IgD-negative memory B cell (primary cell): ENCODE measurements around the gene GRAMD1B. TPM values are rescaled to one million over a fixed set of nuclear protein-coding genes. Genes with fewer than 3 reads are reported as not detected.
A peak's percentile ranks its signal among the peaks of the same experiment; 100 is the strongest.

Experiments used
- H3K27ac Mint-ChIP-seq, 3 donors: one replicate each; pipeline ENCODE4 v1.8.0; 2020 to 2022; ENCODE audit warnings: mild to moderate bottlenecking in 3 of 3, mixed read lengths in 3 of 3, moderate library complexity in 1 of 3
- H3K27me3 Mint-ChIP-seq: one replicate; pipeline ENCODE4 v1.8.0; 2021; ENCODE audit warnings: mixed read lengths
- H3K36me3 Mint-ChIP-seq: one replicate; pipeline ENCODE4 v1.8.0; 2020; ENCODE audit warnings: mild to moderate bottlenecking, mixed read lengths
- H3K4me1 Mint-ChIP-seq, 3 donors: one replicate each; pipeline ENCODE4 v1.8.0; 2020 to 2022; ENCODE audit warnings: mixed read lengths in 3 of 3, mild to moderate bottlenecking in 1 of 3
- H3K4me3 Mint-ChIP-seq, 4 donors: one replicate each; pipeline ENCODE4 v1.8.0; 2020 to 2022; ENCODE audit warnings: mild to moderate bottlenecking in 4 of 4, mixed read lengths in 4 of 4, moderate library complexity in 3 of 4
- H3K9me3 Mint-ChIP-seq, 3 donors: one replicate each; pipeline ENCODE4 v1.8.0; 2020 to 2021; ENCODE audit warnings: mixed read lengths in 3 of 3, mild to moderate bottlenecking in 1 of 3
- polyA plus RNA-seq: library from polyadenylated mRNA; unstranded; fragments of 300-500 nt; fragmentation: Illumina TruSeq; gene quantifications from one replicate; pipeline ENCODE4 v1.2.3, GENCODE V29; 2021

Gene GRAMD1B
- polyA plus RNA-seq, 1 donor from 2014 or later: not detected

GRCh38 chr11:123472236-123472935 lies 42.3 kb downstream of the GRAMD1B start:
- Mint-ChIP-seq H3K9me3 (no peaks in the 10 kb centered on the region), H3K4me1 (peaks cover 0 to 2% (median 0%) of the 10 kb centered on the region in 3 donors), H3K27ac (no peak overlapping the region), H3K4me3 (no peak overlapping the region), H3K36me3 (no peaks in the 10 kb centered on the region), H3K27me3 (peaks cover 3% of the 10 kb centered on the region)

DNA sequence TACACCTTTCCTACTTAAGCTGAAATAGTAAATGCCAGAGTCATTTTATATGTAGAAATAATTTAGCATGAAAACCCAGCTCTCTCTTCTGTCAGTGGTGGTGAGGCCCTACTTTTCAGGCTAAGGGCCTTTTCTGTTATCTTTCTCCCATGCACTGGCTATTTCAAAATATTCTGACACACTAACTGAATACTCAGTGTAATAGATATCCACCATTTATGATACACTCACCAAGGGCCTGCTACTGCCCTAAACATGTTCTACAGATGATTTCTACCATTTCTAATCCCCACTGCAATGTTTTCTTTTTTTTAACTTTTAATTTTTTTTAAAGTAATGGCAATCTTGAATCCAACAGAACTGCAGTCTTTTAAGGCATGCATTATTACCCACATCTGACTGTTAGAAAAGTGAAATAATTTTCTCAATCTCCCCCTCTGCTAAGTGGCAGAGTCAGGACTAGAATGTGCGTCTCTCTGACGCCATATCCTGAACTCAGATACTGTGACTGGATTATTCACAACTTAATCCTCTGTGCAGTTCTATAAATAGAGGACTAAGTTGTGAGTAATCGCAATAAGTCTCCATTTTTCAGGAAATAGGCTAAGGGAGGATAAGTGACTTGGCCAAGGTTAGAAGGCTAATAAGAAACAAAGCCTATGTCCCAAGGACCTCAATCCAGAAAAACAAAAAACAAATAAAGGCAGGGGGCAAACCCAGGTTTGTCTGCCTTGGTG lies 44.0 kb downstream of the GRAMD1B start:
- Mint-ChIP-seq H3K36me3 (no peaks in the 10 kb centered on the region), H3K27ac (no peak overlapping the region), H3K4me3 (no peak overlapping the region), H3K9me3 (no peaks in the 10 kb centered on the region), H3K4me1 (peaks cover 6 to 13% (median 10%) of the 10 kb centered on the region in 3 donors), H3K27me3 (peaks cover 13% of the 10 kb centered on the region)

- Mint-ChIP-seq H3K4me3 (no peak overlapping the region), H3K27ac (no peak overlapping the region), H3K9me3 (no peaks in the 10 kb centered on the region), H3K27me3 (peaks cover 14% of the 10 kb centered on the region), H3K36me3 (no peaks in the 10 kb centered on the region), H3K4me1 (peaks cover 8 to 15% (median 13%) of the 10 kb centered on the region in 3 donors)
Observed at GRCh38 chr11:123474994-123475393, 44.9 kb downstream of the GRAMD1B start.

GRCh38 chr11:123475469-123475868 lies 45.4 kb downstream of the GRAMD1B start:
- Mint-ChIP-seq H3K27ac (no peak overlapping the region), H3K36me3 (no peaks in the 10 kb centered on the region), H3K4me3 (no peak overlapping the region), H3K4me1 (peaks cover 12 to 17% (median 17%) of the 10 kb centered on the region in 3 donors), H3K27me3 (peaks cover 14% of the 10 kb centered on the region), H3K9me3 (no peaks in the 10 kb centered on the region)

GRCh38 chr11:123477205-123477907 lies 47.3 kb downstream of the GRAMD1B start:
- Mint-ChIP-seq H3K27me3 (peaks cover 19% of the 10 kb centered on the region), H3K36me3 (no peaks in the 10 kb centered on the region), H3K4me1 (peaks cover 23 to 33% (median 29%) of the 10 kb centered on the region in 3 donors)

DNA sequence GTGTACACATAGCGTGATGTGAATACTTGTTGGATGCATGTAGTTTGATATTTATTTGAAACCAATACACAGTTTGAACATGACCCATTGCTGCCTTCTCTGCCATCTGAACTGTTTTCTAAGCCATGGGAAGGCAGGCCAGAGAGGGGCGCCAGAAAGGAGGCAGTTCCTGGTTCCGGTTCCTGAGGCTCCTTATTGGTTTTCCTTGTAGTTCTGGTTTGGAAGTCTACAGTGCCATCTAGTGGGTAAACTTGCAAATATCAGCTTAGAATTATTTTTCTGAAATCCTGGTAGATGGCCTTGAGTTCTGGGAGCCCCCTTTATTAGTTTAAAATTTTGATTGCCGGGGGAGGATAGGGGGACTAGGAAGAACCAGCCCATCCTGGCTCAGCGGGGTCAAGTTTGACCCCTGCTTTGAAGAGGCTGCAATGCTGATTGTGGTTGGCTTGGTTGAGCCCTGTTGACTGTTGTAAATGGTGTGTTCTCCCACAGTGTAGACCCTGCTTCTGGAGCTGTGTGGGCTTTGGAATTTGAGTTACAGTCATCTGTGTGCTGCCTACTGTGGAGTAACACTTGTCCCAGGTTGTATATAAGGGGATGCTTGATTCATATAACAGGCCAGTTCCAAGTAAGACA lies 48.4 kb downstream of the GRAMD1B start:
- Mint-ChIP-seq H3K9me3 (no peaks in the 10 kb centered on the region), H3K27ac (no peak overlapping the region), H3K27me3 (peaks cover 29% of the 10 kb centered on the region), H3K4me1 (peaks cover 23 to 39% (median 32%) of the 10 kb centered on the region in 3 donors), H3K4me3 (peak overlapping the region in 3 of 4 donors; percentile 66 to 80 (median 79)), H3K36me3 (no peaks in the 10 kb centered on the region)

More at GRCh38 chr11:123477205-123477907, 47.3 kb downstream of the GRAMD1B start:
- no peaks in the 10 kb centered on the region for H3K9me3 Mint-ChIP-seq
- no peak overlapping the region for H3K4me3 Mint-ChIP-seq
- H3K27ac Mint-ChIP-seq: no peak overlapping the region

GRCh38 chr11:123479048-123479837 lies 49.2 kb downstream of the GRAMD1B start:
- H3K27ac Mint-ChIP-seq: peak overlapping the region in 1 of 3 donors; percentile 32
- H3K9me3 Mint-ChIP-seq: no peaks in the 10 kb centered on the region
- peak overlapping the region in 3 of 4 donors; percentile 66 to 80 (median 79) for H3K4me3 Mint-ChIP-seq
- H3K4me1 Mint-ChIP-seq: peaks cover 29 to 47% (median 37%) of the 10 kb centered on the region in 3 donors
- H3K36me3 Mint-ChIP-seq: no peaks in the 10 kb centered on the region
- peaks cover 37% of the 10 kb centered on the region for H3K27me3 Mint-ChIP-seq

GRCh38 chr11:123480290-123480815 lies 50.3 kb downstream of the GRAMD1B start:
- H3K27ac Mint-ChIP-seq: peak overlapping the region; percentile 20 to 91 (median 25)
- H3K27me3 Mint-ChIP-seq: peaks cover 45% of the 10 kb centered on the region
- H3K9me3 Mint-ChIP-seq: no peaks in the 10 kb centered on the region
- H3K4me3 Mint-ChIP-seq: peak overlapping the region in 2 of 4 donors; percentile 50 to 84
- no peaks in the 10 kb centered on the region for H3K36me3 Mint-ChIP-seq
- H3K4me1 Mint-ChIP-seq: peaks cover 39 to 55% (median 44%) of the 10 kb centered on the region in 3 donors

DNA sequence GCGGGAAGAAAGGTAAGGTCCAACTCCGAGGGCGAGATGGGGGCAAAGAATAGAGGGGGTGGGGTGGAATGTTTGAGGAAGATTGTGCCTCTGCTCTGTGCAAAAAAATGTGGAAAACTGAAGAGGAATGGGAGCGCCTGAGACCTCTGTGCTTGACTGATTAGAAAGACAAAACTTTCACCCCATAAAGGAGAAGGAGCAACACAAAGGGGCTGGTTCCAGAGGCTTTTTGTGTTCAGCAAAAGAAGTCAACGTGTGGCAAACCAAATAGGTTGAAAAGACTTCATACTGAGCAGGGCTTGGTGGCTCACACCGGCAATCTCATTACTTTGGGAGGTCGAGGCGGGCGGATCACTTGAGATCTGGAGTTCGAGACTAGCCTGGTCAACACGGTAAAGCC lies 50.8 kb downstream of the GRAMD1B start:
- peaks cover 44% of the 10 kb centered on the region for H3K27me3 Mint-ChIP-seq
- peak overlapping the region in 2 of 3 donors; percentile 20 to 91 for H3K27ac Mint-ChIP-seq

GRCh38 chr11:123481640-123482039 lies 51.6 kb downstream of the GRAMD1B start:
- H3K4me3 Mint-ChIP-seq: peak overlapping the region in 2 of 4 donors; percentile 51 to 83
- peaks cover 43% of the 10 kb centered on the region for H3K27me3 Mint-ChIP-seq
- no peaks in the 10 kb centered on the region for H3K9me3 Mint-ChIP-seq
- peaks cover 39 to 55% (median 44%) of the 10 kb centered on the region in 3 donors for H3K4me1 Mint-ChIP-seq
- peak overlapping the region in 2 of 3 donors; percentile 23 to 87 for H3K27ac Mint-ChIP-seq
- H3K36me3 Mint-ChIP-seq: no peaks in the 10 kb centered on the region

More for the DNA sequence above, 50.8 kb downstream of the GRAMD1B start:
- Mint-ChIP-seq H3K9me3 (no peaks in the 10 kb centered on the region), H3K4me1 (peaks cover 39 to 55% (median 44%) of the 10 kb centered on the region in 3 donors), H3K4me3 (peak overlapping the region in 2 of 4 donors; percentile 50 to 84), H3K36me3 (no peaks in the 10 kb centered on the region)

- Mint-ChIP-seq H3K36me3 (no peaks in the 10 kb centered on the region), H3K4me3 (peak overlapping the region in 1 of 4 donors; percentile 42), H3K9me3 (no peaks in the 10 kb centered on the region), H3K4me1 (peaks cover 39 to 55% (median 44%) of the 10 kb centered on the region in 3 donors), H3K27ac (peak overlapping the region in 1 of 3 donors; percentile 41), H3K27me3 (peaks cover 43% of the 10 kb centered on the region)
Observed at GRCh38 chr11:123482218-123482617, 52.1 kb downstream of the GRAMD1B start.

DNA sequence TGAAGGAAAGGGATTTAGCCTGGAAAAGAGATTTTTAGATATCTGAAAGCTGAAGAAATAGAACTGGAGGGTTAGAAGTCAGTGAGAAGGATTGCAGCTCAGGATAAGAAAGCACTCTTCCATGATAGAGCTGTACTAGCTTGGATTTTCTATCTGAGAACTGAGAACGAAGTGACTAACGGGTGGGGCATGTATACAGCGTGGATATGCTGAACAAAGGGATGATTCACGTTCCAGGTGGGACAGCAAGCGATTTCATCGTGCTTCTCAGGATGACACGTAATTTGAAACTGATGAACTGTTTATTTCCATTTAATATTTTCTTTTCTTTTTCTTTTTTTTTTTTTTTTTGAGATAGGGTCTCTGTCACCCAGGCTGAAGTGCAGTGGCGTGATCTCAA lies 53.0 kb downstream of the GRAMD1B start:
- H3K4me3 Mint-ChIP-seq: peak overlapping the region in 1 of 4 donors; percentile 38
- H3K9me3 Mint-ChIP-seq: no peaks in the 10 kb centered on the region
- H3K36me3 Mint-ChIP-seq: no peaks in the 10 kb centered on the region
- no peak overlapping the region for H3K27ac Mint-ChIP-seq
- peaks cover 39 to 55% (median 42%) of the 10 kb centered on the region in 3 donors for H3K4me1 Mint-ChIP-seq
- peaks cover 44% of the 10 kb centered on the region for H3K27me3 Mint-ChIP-seq

DNA sequence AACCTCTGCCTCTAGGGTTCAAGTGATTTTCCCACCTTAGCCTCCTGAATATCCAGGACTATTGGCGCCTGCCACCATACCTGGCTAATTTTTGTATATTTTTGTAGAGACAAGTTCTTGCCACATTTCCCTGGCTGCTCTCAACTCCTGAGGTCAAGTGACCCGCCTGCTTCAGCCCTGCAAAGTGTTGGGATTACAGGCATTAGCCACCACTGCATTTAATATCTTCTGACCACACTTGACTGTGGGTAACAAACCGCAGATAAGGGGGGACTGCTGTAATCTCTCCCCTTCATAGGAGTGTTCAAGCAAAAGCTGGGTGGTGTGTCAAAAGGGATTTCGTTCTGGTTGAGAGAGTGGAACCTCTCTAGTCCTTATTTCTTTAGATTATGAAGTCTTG lies 53.4 kb downstream of the GRAMD1B start:
- peaks cover 40% of the 10 kb centered on the region for H3K27me3 Mint-ChIP-seq
- H3K27ac Mint-ChIP-seq: no peak overlapping the region
- H3K4me3 Mint-ChIP-seq: peak overlapping the region in 1 of 4 donors; percentile 49
- peaks cover 35 to 51% (median 38%) of the 10 kb centered on the region in 3 donors for H3K4me1 Mint-ChIP-seq
- no peaks in the 10 kb centered on the region for H3K9me3 Mint-ChIP-seq
- H3K36me3 Mint-ChIP-seq: no peaks in the 10 kb centered on the region
